Globus pallidus (tissue), 1 donor: ENCODE measurements around the gene GRID2.
"Not testable (repeated sequence)": the region's sequence is repeated elsewhere in the genome, so short reads cannot be mapped to it uniquely, and the experiment has no call there.

Source experiments
- DNase-seq: peaks from one replicate; pipeline ENCODE4 v3.0.0-alpha.2; 2015; ENCODE audit warnings: low spot score

Gene GRID2

GRCh38 chr4:92438722-92439121 lies 135.0 kb downstream of the GRID2 start:
- not testable (repeated sequence) for DNase-seq

GRCh38 chr4:92442131-92442530 lies 138.4 kb downstream of the GRID2 start:
- DNase-seq = not testable (repeated sequence)

DNA sequence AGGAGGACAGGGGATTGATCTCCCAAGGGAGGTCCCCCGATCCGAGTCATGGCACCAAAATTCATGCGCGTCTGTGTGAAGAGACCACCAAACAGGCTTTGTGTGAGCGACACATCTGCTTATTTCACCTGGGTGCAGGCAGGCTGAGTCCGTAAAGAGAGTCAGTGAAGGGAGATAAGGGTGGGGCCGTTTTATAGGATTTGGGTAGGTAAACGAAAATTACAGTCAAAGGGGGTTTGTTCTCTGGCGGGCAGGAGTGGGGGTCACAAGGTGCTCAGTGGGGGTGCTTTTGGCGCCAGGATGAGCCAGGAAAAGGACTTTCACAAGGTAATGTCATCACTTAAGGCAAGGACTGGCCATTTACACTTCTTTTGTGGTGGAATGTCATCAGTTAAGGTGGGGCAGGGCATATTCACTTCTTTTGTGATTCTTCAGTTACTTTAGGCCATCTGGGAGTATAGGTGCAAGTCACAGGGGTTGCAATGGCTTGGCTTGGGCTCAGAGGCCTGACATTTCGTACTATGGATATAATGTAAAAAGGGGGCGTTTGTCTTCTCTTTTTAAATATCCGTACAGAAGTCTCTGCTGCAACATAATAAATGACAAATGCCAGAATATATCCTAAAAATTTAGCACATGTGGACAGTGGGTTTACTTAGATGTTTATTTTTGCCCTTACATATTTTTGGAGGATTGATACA lies 140.5 kb downstream of the GRID2 start:
- not testable (repeated sequence) for DNase-seq

GRCh38 chr4:92445127-92445526 lies 141.4 kb downstream of the GRID2 start:
- no peak for DNase-seq

- no peak for DNase-seq
These were observed 143.6 kb downstream of the GRID2 start for GRCh38 chr4:92447255-92447905.

- not testable (repeated sequence) for DNase-seq
These were observed 144.4 kb downstream of the GRID2 start for GRCh38 chr4:92448176-92448575.

GRCh38 chr4:92450694-92451093 lies 146.9 kb downstream of the GRID2 start:
- DNase-seq = no peak

GRCh38 chr4:92451782-92452181 lies 148.0 kb downstream of the GRID2 start:
- no peak for DNase-seq

DNA sequence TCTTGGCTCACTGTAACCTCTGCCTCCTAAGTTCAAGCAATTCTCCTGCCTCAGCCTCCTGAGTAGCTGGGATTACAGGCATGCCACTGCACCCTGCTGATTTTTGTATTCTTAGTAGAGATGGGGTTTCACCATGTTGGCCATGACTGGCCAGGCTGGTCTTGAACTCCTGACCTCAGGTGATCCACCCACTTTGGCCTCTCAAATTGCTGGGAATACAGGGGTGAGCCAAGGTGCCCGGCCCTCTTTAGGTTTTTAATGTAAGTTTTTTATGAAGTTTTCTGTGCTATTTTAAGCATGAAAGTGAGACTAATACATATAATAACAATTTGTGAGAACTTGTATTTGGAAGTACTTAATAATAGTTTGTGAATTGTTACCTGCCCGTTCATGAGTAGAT lies 148.6 kb downstream of the GRID2 start:
- DNase-seq = not testable (repeated sequence)

- DNase-seq = no peak
These were observed 151.6 kb downstream of the GRID2 start for GRCh38 chr4:92455329-92455839.

GRCh38 chr4:92455951-92456350 lies 152.2 kb downstream of the GRID2 start:
- DNase-seq = no peak

DNA sequence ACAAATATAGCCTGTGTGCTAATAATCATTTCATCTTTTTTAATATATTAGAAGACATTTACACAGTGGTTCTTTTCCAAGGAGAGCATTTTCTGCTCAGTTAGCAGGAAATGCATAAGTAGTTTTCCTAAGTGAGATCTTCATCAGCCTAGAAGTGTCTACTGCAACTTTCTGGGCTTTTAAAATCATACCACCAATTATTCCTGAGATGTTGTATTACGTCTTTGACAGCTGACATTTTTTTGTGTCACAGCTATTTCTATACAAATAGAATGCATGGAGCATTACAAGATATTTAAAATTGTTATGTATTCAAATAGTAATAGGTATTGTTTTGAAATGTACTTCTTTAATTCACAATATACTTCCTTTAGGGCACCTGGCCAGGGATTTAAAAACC lies 158.0 kb downstream of the GRID2 start:
- DNase-seq = no peak

DNA sequence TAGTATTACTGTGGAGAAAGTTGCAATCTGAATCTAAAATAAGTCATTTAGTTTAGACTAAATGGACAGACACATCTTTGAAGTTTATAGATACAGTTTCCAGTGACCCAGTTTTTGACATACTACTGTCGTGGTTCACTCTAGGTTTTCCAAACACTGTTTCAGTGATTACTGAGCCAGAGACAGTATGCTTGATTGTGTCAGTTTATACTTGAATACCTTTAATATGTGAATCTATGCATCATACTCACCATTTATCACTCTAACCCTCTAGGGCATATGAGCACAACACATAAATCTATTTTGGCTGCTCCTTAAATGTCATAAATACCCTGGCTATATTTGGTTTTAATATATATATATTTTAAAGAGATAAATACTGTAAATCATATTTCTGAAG lies 173.5 kb downstream of the GRID2 start:
- no peak for DNase-seq

DNA sequence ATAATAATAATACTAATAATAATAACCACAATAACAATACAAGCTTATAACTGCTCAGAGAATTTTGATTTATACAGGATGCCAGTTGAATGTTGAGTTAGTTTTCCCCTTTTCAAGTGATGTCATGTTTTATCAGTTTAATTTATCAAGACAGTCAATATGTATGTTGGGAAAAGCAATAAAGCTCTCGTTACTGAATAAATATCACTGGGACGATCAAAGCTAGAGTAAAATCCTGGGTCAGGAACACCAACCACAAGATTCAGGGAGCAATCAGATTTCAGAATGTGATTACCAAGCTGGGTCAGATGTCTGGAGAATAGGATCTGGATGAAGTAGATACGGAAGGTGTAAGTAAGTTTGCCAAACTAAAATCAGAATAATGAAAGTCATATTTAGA lies 179.6 kb downstream of the GRID2 start:
- DNase-seq = no peak

DNA sequence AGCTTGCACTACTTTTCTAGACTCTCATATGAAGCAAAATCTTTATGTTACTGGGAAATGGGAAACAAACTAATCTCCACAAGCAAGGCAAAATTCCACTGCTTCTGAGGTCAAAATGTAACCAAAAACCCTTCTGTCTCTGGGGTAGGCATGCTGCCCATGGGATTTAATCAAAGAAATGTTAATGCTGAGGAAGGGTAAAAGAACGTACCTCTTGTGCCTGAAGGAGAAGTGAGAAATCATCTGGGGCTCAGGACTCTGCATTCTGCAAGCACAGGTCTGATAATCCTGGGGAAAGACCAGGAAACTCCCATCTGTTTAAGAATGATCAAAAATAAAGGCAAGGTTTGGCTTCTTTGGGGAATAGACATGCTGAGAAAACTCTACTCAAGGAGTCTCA lies 184.7 kb downstream of the GRID2 start:
- no peak for DNase-seq

DNA sequence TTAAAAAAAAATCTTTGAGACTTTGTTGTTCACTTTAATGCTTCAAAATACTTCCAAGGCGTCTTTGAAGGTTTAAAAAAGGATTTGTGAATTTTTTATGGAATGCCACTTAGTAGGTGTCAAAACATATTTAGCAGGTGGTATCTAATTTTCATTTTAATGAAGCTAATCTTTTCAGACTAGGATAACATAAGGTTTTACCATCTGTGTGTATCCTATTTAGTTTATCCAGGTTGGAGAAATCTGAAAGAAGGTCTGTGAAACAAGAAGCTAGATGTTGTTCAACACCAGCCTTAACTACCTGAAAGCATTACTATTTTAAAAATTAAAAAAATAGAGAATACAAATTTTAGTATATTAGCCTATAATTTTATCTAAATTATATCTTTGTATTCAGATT lies 193.4 kb downstream of the GRID2 start:
- DNase-seq = no peak

DNA sequence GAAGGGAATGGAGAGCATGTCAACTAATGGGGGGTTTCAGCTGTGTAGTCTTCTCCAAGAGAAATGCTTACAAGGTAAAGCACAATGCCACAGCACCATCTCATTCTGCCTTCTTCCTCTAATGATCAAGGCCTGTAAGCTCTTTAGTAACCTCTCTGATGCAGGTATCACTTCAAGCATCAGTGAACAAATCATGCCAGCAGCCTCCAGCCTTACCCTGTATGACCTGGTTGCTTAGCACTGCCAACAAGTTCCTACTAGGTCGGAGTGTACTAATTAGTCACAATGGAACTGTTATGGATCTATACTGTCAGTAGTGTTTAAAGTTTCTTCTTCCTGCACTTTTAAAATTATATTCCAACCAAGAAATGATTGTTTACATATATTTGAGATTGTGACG lies 197.7 kb downstream of the GRID2 start:
- no peak for DNase-seq

DNA sequence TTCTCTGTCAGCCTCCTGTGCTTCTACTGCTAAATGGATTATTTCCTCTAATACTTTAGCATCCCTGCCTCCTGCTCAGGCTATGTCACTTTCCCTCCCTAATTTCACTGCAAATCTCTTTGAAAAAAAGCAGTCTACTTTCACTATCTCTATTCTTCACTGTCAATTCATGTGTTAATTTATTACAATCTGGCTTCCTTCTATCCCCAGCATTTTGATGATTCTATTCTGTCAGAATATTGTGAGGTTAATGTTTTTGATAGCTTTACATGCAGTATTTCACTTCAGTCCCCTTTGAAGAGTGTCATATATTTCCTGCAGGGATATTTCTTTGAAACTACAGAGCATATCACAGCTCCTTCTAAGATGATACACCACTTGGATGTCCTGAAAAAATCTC lies 203.2 kb downstream of the GRID2 start:
- DNase-seq = no peak

DNA sequence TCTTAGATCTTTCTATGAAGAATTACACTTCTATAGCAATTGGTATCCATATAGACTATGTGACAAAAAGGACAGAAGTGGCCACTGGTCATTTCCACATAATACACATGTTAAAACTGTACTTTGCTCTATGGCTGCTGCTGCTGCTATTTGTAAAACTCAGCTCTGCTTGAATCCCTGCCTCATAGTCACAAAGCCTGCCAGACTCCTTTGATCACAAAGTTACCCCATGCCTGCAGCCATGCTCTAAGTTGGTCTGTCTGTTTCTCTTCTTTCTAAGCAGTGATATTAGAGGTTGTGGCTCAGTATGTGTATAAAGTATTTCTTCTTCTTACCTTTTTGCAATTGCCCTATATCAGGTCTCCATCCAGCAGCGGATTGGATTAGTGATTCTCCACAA lies 210.9 kb downstream of the GRID2 start:
- no peak for DNase-seq

DNA sequence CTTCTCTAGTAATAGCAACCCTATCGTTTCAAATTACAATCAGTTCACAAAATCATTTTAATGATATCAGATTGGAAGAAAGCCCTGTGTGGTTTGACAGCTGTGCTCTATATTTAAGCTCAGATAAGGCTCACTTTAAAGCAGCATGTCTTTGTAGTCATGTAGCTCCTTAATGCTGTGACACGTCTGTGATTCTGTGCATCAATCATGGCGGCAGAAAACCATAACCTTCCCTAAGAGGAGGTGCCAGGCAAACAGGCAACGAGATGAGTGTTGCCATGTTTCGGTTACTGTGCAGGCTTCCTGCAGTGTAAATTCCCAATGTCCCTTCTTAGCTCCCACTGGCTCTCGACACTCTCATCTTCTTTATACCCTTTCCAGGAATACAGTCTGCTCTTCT lies 212.7 kb downstream of the GRID2 start:
- DNase-seq = no peak

GRCh38 chr4:92519727-92520126 lies 216.0 kb downstream of the GRID2 start:
- DNase-seq = no peak

DNA sequence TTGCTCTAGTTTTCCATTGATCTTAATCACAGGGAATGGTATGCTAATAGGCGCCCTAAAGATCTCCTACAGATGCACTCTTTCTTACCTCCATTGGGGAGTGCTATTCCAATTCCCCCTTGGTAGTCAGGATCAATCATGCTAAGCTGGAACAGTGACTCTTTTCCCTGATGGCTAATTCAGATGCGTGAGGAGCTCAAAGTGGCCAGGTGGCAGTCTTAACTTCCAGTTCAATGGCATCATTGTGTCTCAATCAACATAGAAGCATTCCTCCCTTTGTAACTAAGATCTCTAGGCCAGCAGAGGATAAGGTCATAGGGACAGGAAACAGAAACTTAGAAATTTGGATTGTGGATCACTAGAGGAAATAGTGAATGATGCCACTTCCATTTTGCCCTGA lies 216.8 kb downstream of the GRID2 start:
- DNase-seq = no peak

- no peak for DNase-seq
These were observed 218.2 kb downstream of the GRID2 start for GRCh38 chr4:92521941-92522340.

- DNase-seq = no peak
These were observed 218.6 kb downstream of the GRID2 start for GRCh38 chr4:92522356-92522755.
